DOHH2 (cell line): ENCODE data around the gene ABCB8.

Experiments
- EZH2phosphoT487 ChIP-seq: fragments of 200-600 bp; sonication (generic); IDR thresholded peaks from 2 replicates; pipeline ENCODE4 v1.6.1; 2017; ENCODE audit warnings: borderline replicate concordance, mild to moderate bottlenecking, antibody characterized with exemption, low read length, moderate library complexity, mixed read lengths
- TF ChIP-seq, protein P1 (sequence below): fragments of 200-600 bp; sonication (generic); IDR thresholded peaks from one replicate; pipeline ENCODE4 v1.5.1; 2014; ENCODE audit warnings: antibody characterized with exemption, mild to moderate bottlenecking, low read depth, low read length; ENCODE audit not compliant: poor library complexity, severe bottlenecking

DNA sequence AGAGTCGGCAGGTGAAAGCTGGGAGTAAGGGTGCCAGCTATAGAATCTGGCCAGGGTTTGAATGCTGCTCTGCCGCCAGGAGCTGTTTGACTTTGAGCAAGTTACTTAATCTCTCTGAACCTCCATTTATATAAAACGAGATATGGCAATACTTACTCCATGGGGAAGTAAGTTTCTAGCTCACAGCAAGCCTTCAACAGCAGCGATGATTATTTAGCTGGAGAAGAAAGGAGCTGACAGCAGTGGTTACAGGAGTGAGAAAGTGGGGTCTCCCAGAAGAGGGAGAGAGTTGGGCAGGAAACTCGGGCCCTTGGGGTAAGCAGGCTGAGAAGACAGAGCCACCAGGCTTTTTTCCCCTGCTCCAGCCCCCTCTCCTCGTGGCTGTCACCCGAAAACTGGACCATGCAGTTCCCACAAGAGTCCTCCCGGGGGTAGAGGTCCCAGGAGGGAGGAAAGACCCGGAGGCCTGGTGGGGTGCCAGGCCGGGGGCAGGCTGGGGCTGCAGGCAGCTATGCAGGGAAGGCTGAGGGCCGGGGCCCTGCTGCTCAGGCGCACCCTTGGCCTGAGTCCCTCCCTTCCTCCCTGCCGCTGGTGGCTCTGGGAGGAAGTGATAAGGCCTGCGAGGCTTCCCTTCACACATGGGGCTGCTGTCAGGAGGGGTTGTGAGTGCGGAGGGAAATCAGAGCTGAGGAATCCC is 34.0 kb upstream of the ABCB8 start:
- TF ChIP-seq, protein P1, sequence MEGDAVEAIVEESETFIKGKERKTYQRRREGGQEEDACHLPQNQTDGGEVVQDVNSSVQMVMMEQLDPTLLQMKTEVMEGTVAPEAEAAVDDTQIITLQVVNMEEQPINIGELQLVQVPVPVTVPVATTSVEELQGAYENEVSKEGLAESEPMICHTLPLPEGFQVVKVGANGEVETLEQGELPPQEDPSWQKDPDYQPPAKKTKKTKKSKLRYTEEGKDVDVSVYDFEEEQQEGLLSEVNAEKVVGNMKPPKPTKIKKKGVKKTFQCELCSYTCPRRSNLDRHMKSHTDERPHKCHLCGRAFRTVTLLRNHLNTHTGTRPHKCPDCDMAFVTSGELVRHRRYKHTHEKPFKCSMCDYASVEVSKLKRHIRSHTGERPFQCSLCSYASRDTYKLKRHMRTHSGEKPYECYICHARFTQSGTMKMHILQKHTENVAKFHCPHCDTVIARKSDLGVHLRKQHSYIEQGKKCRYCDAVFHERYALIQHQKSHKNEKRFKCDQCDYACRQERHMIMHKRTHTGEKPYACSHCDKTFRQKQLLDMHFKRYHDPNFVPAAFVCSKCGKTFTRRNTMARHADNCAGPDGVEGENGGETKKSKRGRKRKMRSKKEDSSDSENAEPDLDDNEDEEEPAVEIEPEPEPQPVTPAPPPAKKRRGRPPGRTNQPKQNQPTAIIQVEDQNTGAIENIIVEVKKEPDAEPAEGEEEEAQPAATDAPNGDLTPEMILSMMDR = no peak
- no peak for TF ChIP-seq EZH2phosphoT487
